GM12878 (cell line): Measurements from ENCODE around the gene HSD11B1L. TPM values are rescaled to one million over a fixed set of nuclear protein-coding genes. Genes with fewer than 3 reads are reported as not detected.

Source experiments
- BCL3 ChIP-seq: IDR thresholded peaks from 2 replicates; pipeline ENCODE4 v1.6.1; 2011; ENCODE audit warnings: borderline replicate concordance, low read depth, mild to moderate bottlenecking, moderate library complexity, low read length; ENCODE audit not compliant: insufficient read depth, poor library complexity, severe bottlenecking
- EGR1 ChIP-seq, 2 experiments: IDR thresholded peaks; 1 replicate in 1 of 2; 2 replicates in 1 of 2; pipeline ENCODE4 v1.6.1; 2011 to 2012; ENCODE audit warnings: low read depth in 2 of 2, low read length in 2 of 2, borderline replicate concordance in 1 of 2, mild to moderate bottlenecking in 1 of 2, moderate library complexity in 1 of 2
- NKRF ChIP-seq: fragments of 450-650 bp; conservative IDR thresholded peaks from 2 replicates; pipeline ENCODE4 v1.6.1; 2017; ENCODE audit warnings: mild to moderate bottlenecking, moderate library complexity
- NR2F1 ChIP-seq: fragments of 450-650 bp; conservative IDR thresholded peaks from 2 replicates; pipeline ENCODE4 v1.6.1; 2017; ENCODE audit warnings: mild to moderate bottlenecking
- POLR2A ChIP-seq: IDR thresholded peaks from 2 replicates; pipeline ENCODE4 v1.6.1; 2011; ENCODE audit warnings: low read depth, mild to moderate bottlenecking, low read length
- POU2F2 ChIP-seq: IDR thresholded peaks from 3 replicates; pipeline ENCODE4 v1.6.1; 2011; ENCODE audit warnings: low read depth, mild to moderate bottlenecking, low read length, borderline replicate concordance
- RAD51 ChIP-seq: fragments of 450-650 bp; IDR thresholded peaks from 2 replicates; pipeline ENCODE4 v1.6.1; 2016; ENCODE audit warnings: moderate library complexity, mild to moderate bottlenecking, inconsistent platforms
- SIN3A ChIP-seq: IDR thresholded peaks from 2 replicates; pipeline ENCODE4 v1.6.1; 2012; ENCODE audit warnings: low read depth, low read length, improper control_type of control experiment
- SIX5 ChIP-seq: IDR thresholded peaks from 2 replicates; pipeline ENCODE4 v1.6.1; 2011; ENCODE audit warnings: mild to moderate bottlenecking, low read depth, low read length, moderate library complexity; ENCODE audit not compliant: severe bottlenecking
- SRF ChIP-seq, 2 experiments: IDR thresholded peaks; 2 replicates each; pipeline ENCODE4 v1.6.1; 2011; ENCODE audit warnings: low read depth in 2 of 2, low read length in 2 of 2, mild to moderate bottlenecking in 1 of 2, moderate library complexity in 1 of 2
- ZBTB40 ChIP-seq: fragments of 450-650 bp; IDR thresholded peaks from 2 replicates; pipeline ENCODE4 v1.6.1; 2016; ENCODE audit warnings: mild to moderate bottlenecking, moderate library complexity, borderline replicate concordance
- ZZZ3 ChIP-seq: IDR thresholded peaks from 2 replicates; pipeline ENCODE4 v1.6.1; 2011; ENCODE audit warnings: low read depth; ENCODE audit not compliant: control insufficient read depth, insufficient read length
- polyA plus RNA-seq, 11 experiments: library from polyadenylated mRNA; depleted of rRNA in 4 of 11; unstranded in 6 of 11; stranded (reverse) in 5 of 11; fragments of >200 nt; fragmentation: Nextera tagmentation in 4 of 11; fragmentation: Illumina TruSeq in 1 of 11; extraction: Ambion mirVana in 4 of 11; extraction: Trizol in 1 of 11; gene quantifications; 1 replicate in 1 of 11; 2 replicates in 10 of 11; pipeline versions ENCODE4 v1.2.1 to v1.2.3, GENCODE V29; 2011 to 2016; ENCODE audit warnings: inconsistent platforms in 2 of 11, missing spikeins in 2 of 11, low read depth in 1 of 11
- total RNA-seq, 4 experiments: library from RNA; depleted of rRNA in 3 of 4; stranded (reverse); fragments of >200 nt in 3 of 4; fragmentation: Illumina TruSeq in 1 of 4; extraction: Trizol in 1 of 4; gene quantifications; 2 replicates each; pipeline versions ENCODE4 v1.2.1 to v1.2.3, GENCODE V29; 2013 to 2021

The HSD11B1L gene
- total and polyA plus RNA-seq, 10 of the 15 experiments (the other 5 are each of a cell fraction or from before 2014, with no cell fraction given), result 0.29 to 1.8 (median 1.1) TPM; not detected in 1

GRCh38 chr19:5690955-5691821 is 10.4 kb downstream of the HSD11B1L start (continued):
- TF ChIP-seq BCL3, result peak; percentile 58
- TF ChIP-seq NKRF, result no peak
- TF ChIP-seq POLR2A, result peak; percentile 46
- TF ChIP-seq SIX5, result no peak
- 0 out of 3 replicates have a peak, but pooled peaks have one; percentile 6 for TF ChIP-seq POU2F2
- no peak for TF ChIP-seq ZZZ3
- TF ChIP-seq RAD51, result no peak
- no peak for TF ChIP-seq ZBTB40
- no peak for TF ChIP-seq SRF (IDR thresholded peaks at IDR 0.05; ENCODE audit: low read depth in 2 of 2, low read length in 2 of 2)
- peak in 1 of 2 experiments; percentile 43; a peak in 1 of 3 replicates for TF ChIP-seq EGR1 (IDR thresholded peaks at IDR 0.05; ENCODE audit: borderline replicate concordance in 1 of 2, low read depth in 2 of 2, low read length in 2 of 2)
- TF ChIP-seq NR2F1, result no peak
- TF ChIP-seq SIN3A, result 0 out of 2 replicates have a peak, but pooled peaks have one; percentile 55
- TF ChIP-seq, all 136 proteins: peak for 9
